ENCODE data around the gene GSE1.

The GSE1 gene

DNA sequence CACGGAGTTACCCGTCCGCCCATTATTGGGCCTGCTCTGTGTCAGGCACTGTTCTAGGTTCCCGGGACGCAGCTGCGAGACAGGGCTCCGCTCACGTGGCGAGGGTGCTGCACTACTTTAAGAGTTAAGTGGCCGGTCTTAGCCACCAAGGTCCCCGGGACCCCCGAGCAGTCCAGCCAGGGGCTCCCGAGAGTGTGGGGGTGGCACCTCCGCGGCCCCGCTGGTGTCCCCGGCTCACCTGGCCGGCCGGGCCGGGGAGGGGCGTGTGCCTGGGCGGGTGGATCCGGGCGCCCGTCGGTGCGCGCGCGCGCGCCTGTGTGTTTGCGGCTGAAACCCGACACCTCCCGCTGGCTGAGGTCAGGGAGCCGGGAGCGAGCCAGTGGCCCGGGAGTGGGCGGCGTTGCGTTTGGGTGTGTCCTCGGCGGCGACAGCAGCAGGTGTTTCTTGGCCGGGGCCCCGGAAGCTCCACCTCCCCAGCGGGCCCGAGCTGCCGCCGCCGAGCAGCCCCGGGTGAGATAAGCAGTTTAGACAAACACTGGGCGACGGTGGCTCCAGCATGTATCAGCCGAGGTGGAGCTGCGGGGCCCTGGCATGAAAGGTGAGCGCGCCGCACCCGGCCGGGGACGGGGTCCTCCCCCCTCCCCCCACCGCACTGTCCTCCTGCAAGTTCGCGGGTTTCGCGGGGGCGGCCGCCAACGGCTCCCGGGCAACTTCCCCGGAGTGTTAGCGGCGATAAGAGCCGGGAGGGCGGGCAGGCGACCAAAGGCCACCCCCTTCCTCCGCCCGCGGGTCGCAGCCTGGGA, at the start of gene GSE1:
TSS of gene GSE1 (plus strand) at position 522 of the 803 bp plus-strand sequence. CDS start at position 592, 70 bp downstream.
- peak; percentile 52 for DNase-seq (ENCODE audit: low read depth)

DNA sequence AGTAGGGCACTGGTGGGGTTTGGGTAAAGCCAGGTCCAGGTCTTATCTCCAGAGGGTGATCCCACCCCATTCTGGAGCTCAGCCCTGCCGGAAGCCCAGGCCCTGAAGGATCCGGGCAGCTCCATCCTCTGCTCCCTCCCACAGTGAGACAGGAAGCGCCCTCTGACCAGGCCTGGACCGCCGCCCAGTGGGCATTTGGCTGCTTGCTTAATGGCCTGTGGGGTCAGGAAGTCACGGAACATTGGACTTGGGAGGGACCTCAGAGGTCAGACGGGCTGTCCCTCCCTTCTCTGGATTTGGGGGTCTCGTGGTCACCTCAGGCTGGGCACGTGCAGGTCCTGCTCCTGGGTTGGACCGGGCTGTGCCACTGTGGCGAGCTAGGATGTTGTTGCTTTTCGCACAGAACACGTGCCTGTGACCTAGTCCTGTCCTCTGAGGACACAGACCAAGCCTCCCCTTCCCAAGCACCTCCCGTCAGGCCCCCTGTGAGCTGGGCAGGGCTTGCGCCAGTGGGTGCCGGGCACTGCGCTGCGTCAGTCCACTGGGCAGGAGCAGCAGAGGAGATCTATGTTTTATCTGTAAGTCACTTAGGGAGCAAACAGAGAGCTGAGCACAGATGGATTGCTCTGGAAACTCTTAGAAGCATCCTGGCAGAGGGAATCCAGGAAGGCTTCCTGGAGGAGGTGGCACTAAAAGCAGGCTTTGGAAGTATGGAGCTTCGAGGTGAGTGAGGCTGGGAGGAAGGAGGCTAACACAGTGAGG, 49.4 kb upstream of the GSE1 start:
- DNase-seq (ENCODE audit: low read depth), result peak; percentile 41

DNA sequence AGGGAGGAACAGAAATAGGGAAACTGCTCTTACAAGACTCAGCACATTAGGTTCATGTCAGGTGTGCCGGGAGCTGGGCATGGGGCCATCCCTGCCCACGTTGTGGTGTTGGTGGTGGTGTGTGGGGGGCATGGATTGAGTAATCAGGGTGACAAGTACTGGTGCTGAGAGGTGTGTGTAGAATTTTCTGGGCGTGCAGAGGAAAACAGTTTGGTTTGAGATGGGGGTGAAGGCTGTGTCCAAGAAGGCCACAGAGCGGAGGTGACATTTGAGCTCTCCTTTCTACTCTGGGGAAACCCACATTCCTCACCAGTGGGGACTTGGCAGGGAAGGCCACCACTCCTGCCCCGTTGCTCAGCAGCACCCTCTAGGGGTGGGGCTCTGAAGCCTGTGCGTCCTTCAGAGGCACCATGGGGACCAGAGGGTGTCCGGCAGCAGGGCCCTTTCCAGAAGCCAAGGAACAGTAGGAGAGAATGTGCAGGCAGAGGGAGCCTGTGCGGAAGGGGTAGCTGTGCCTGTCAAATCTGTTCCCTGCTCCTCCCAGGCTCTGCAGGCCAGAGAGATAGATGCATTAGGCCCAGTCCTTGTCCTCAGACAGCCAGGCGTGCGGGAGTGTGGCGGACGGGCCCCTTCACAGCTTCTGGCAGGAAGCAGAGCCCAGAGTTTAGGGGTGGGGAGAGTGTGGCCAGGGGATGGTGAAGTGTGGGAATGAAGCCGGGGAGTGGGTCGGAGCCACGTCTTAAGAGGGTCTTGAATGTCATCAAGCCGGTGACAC, 48.7 kb upstream of the GSE1 start:
- DNase-seq (ENCODE audit: low read depth), result no peak

DNA sequence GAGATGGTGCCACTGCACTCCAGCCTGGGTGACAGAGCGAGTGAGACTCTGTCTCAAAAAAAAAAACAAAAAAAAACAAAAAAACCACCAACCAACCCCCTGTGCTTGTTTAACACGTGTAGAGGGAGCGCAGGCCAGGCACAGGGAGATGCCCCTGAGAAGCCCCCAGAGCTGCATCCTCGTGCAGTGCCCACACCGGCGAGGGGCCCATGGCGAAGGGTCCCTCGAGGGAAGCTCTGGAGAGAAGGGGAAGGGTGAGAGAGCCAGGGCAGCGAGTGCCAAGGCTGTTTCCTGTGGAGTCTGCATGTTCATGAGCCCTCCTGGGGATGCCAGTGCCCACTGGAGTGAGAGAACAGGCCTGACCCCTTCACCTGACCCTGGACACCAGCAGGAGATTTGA, 47.8 kb upstream of the GSE1 start:
- DNase-seq (ENCODE audit: low read depth), result no peak

DNA sequence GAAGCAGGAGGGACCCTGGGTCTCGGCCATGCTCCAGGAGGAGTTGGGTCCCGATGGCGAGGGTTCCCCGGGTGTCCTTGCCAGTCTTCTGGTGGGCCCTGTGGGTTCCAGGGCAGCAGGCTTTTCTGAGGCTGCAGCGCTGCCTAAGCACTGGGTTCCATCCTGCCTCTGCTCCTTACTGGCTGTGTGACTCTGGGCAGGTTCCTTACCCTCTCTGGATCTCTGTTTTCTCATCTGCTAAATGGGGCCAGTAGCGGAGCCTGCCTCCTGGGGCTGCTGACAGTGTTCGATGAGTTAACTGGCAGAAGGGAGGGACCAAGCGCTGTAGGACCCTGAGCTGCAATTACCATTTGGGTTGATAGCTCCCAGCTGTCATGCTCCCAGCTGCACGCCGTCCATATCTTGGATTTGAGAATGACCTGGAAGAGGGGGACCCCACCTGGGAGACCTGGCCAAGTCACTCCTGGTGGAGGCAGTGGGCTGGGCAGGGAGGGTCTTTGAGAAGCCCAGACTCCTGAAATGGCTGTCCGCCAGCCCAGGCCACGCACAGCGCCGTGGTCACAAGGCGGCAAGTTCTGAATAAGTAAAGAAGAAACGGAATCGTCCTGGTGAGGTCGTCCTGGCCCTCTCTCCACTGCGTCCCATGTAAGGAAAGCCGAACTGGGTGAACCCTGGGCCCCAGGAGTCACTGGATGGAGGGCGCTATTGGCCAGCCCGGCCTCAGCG, 47.2 kb upstream of the GSE1 start:
- DNase-seq (ENCODE audit: low read depth), result no peak

DNA sequence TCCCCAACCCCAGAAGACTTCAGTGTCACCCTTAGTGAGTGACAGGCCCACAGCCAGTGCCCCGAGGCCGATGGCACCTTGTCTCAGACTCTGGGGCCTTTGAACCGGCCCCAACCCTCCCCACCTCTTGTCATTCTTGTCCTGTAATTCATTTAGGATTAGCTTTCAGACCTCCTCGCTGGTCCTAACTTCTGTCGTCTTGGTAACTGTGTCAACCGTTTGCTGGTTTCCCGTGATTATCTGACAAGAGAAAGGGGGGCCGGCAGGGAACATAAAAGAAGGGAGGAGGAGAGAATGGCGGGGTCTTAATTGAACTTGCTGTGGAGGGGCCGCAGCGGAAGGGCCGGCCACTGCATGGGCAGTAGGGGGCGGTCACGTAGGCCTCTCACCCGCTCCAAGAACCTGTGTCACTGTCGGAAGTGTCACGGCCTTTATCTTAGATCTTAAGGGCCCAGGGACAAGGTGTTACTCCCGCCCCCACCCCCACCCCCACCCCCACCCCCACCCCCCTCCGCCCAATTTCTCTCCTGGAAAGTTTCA, 46.5 kb upstream of the GSE1 start:
- DNase-seq (ENCODE audit: low read depth), result no peak

DNA sequence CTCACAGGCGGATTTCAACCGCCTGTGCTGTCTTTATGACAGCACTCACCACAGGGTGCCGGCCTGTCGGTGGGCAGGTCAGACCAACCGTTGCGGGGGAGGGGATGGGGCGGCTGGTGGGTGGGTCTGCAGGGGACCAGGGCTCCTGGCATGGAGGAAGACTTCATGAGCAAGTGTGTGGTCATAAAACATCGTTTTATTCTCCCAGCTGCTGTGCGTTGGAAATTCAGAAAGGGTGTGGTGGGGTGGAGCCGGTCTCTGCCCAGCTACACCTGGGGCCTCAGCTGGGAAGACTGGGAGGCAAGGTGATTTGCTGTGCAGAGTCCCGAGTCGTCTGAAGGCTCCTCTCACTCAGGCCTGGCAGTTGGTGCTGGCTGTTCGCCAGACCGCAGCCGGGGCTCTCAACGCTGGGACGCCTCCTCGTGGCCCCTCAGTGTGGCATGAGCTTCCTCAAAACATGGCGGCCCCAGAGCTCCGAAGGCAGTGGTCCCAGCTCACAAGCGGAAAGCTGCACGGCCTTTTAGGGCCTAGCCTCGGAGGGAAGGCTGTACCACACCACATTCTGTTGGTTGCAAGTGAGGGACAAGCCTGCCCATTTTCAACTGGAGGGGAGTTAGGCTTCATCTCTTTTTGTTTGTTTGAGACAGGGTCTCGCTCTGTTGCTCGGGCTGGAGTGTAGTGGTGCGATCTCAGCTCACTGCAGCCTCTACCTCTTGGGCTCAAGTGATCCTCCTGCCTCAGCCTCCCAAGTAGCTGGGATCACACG, 45.8 kb upstream of the GSE1 start:
- no peak for DNase-seq (ENCODE audit: low read depth)

DNA sequence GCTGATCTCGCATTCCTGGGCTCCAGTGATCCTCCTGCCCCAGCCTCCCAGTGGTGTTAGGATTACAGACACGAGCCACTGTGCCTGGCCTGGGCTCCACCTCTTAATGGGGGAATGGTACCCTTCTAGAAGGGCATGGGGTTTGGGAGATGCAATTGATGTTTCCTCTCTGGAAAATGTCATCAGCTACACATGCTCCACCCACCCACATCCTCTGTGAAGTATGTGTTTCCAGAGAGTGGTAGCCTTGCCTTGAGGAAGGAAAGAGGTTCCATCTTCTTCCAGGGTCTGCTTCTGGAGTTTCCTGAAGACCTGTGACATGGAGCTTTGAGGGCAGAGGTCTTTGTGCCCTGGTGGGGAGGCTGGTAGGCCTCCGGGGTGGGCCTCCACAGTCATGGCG, 45.2 kb upstream of the GSE1 start:
- no peak for DNase-seq (ENCODE audit: low read depth)

DNA sequence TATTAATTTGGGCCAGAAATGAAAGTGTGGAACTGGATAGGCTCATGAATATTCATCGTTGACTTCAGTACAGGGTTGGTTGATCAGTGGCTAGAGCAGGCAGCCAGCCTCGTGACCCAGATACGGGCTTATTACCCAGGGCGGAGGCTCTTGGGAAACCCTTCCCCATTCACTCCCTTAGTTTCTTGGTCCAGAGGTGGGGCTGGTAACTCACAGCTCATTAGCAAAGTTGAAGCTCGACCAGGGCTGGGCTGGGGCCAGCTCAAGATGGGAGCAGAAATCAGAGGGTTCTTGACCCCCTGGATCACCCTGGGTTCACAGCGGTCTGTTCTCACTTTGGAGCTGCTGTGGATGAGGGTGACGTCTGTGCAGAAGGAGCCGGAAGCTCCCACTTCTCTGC, 44.6 kb upstream of the GSE1 start:
- DNase-seq (ENCODE audit: low read depth), result no peak

DNA sequence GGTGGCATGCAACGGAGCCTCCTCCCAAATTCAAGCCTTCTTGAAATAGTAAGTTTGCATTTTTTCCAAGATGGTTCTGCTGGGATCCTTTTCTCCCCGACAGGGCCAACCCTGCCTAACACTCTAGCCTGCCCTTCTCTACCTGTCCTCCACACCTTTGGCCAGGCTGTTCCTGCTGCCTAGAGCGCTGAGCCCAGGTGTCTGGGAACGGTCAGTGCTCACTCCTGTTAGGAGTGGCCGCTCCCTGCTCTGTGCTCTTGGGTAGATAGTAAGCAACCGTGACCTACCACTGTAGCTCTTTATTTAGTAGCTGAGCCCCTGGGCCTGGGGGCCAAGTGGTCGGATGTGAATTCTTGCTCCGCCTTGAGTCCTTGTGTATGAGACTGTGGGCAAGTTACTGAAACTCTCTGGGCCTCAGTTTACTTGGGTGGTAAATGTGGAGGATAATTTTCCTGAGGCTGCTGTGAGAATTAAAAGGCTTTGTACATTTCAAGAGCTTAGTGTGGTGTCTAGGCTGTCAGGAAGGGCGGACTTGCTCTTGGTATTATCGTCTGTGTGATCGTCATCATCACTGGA, 44.0 kb upstream of the GSE1 start:
- no peak for DNase-seq (ENCODE audit: low read depth)

DNA sequence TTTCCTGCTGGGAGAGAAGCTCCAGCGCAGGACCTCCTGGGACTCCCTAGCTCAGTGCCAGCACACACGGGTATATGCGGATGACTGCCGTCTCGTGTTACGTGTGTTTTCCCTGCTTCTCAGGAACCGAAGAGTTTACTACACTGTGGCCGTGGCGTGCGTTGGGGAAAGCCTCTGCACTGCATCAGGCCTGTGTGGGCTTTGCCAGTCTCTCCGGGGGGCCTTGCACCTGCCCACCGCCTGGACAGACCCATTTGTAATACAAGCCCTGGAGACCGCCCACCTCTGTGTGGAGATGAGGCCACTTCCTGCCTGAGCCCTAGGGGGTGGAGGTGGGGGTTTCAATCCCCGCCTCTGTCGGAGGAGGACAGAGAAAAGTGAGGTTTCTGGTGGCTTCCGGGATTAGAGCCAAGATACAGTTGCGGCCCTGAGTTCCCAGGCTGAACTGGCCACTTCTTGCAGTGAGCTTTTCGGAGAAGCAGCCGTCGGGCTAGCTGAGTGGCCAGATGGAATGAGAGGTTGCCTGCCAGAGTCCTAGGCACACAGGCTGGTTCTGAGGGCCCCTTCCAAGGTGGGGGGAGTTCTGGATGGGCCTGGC, 43.4 kb upstream of the GSE1 start:
- DNase-seq (ENCODE audit: low read depth), result no peak

DNA sequence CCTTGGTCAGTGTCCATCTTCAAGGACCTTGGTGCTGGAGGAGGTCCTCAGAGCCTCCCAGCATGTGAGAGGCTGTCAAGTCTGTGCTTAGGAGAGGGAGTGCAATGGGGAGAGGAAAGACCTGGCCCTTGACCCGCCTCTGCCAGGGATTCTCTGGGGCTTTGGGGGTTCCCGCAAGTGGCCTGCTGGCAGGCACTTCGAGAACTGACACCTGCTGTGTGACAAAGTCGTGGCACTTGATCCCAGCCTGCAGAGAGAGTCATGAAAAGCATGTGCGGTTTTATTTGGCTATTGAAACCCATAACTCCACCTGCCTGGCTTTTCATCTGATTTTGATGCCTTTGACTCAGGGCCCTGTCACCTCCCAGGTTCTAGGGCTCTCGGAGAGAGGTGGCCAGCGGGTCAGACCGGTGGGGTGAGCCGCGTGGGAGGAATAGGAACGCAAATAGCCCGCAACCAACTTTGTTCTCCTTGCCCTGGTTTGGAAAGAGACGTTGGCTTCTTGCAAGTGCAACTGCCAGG, 42.8 kb upstream of the GSE1 start:
- no peak for DNase-seq (ENCODE audit: low read depth)

DNA sequence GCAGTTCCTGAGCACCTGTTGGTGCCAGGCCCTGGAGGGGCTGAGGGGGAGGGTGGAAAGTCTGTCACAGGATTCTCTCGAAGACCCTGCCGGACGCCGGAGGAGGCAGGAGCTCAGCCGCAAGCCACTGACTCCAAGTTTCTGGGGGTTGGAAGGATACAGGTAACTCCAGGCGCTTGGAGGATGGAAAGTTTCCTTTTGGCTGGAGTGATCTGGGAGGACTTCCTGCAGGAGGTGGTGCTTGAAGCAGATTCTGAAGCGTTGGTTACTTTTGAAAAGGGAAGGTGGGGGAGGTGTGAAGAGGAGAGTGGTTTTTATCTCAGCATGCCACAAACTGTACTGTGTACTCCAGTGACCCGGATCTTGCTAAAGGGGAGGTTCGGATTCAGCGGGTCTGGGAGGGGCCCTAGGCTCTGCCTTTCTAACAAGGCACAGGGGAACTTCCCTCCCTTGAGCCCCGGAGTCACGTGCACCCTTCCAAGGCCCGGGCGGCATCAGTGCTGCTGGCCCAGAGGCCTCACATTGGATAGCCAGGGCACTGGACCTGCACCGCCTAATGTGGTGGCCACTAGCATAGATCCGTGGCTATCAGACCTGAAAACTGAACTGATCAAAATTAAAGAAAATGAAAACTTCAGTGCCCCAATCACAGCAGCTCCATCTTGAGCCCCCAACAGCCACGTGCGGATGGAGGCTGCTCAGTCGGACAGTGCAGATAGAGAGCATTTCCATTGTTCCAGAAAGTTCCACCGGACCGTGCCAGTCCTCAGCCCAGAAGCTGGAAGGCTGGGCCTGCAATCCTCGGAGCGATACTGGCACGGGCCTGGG, 42.2 kb upstream of the GSE1 start:
- DNase-seq (ENCODE audit: low read depth), result no peak

DNA sequence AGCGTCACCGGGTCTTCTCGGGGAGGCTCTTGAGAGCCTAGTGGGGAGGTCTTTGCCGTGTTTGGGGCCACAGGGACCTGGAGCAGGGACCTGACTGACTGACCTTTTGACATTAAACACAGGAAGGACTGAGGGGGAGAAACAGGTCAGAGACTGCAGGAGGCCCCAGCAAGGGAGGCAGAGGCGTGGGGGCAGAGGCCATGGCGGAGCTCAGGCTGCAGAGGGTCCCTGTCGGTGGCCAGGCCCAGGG, 41.6 kb upstream of the GSE1 start:
- no peak for DNase-seq (ENCODE audit: low read depth)

DNA sequence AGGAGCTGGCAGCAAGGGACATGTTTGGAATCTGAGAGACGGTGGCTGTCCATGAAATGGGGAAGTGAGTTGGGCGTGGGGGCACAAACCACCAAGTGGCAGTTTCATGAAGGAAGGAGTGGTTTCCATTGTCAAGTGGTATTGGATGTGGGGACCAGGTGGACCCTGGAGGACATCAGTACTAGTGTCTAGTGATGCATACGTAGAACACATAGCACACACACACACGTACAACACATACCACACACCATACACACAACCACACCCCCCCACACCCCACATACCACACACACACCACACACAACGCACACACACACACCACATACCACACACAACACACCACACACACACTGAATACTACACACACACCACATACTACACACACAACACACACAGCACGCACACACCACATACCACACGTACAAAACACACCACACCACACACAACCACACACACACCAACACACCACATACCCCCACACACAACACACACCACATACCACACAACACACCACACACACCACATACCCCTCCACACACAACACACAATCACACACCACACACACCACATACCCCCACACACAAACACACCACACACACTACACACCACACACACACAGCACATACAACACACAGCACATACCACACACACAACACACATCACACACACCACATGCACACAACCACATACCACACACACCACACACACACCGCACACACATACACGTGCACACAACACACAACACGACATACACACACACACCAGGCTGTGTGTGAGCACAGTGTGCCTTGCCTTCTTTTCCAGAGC, 41.1 kb upstream of the GSE1 start:
- DNase-seq (ENCODE audit: low read depth), result no peak

DNA sequence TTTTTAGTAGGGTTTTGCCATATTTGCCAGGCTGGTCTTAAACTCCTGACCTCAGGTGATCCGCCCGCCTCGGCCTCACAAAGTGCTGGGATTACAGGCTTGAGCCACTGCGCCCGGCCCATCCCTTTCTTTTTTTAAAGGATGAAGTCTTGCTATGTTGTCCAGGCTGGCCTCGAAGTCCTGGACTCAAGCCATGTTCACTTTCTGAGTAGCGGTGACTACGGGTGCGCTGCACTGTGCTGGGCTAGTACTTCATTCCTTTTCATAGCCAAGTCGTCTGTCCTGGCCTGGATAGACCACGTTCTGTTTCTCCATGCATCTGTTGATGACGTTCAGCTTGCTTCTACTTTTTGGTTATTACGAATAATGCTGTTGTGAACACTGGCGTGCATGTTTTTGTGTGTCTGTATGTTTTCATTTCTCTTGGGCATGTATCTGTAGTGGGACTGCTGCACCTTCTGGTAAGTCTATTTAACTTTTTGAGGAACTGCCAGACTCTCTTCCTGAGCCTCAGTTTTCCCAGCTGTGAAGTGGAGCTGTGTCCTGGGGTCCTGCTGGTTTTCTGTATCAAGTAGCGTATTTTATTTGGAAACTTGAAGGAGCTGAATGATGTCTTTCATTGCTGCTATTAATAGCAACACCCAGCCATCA, 40.0 kb upstream of the GSE1 start:
- no peak for DNase-seq (ENCODE audit: low read depth)

DNA sequence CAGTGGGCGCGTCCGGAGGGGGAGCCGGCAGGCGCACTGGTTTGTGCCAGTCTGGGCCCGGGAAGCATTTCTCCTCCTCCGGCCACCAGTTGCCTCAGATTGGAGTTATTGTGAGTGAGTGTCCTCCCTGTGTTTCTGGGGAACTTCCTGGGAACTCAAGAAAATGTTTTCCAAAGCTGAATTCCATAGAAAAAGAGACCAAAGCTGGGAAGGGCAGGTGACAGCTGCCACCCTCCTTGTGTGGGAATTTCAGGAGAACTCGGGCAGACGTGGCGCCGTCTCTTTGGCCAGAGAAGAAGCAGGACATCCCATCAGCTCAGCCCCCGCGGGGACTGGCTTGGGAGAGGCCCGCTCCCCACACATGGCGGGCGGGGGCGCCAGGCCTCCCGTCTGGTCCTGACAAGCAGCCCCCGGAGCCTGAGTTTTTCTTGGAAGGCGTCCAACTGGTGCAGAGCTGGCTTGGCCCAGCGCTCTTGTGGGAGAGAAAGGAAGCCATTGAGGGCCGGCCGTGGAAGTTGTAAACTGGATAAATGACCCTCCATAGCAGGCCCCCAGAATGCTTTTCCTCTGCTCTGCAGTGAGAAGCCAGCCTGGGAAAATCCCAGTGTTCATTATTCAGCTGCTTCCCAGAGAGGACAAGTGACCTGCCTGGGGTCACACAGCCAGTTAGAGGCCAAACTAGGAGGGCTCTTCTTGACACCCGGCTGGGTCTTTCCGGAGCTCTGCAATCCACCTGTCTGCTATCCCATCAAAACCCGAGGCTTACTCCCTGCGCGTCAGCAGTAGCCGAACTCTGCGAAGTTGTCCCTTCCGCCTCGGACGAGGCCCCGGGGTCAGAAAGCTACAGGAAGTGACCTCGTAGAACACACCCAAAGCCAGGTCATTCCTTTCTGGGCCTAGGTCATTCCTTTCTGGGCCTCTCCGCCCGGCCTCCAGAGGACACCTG, 39.2 kb upstream of the GSE1 start:
- DNase-seq (ENCODE audit: low read depth), result no peak

Measured in stromal cell of bone marrow (primary cell).